Measurements from ENCODE around the gene GPX6. TPM values are rescaled to one million over a fixed set of nuclear protein-coding genes. Genes with fewer than 3 reads are reported as not detected.
A peak's percentile ranks its signal among the peaks of the same experiment; 100 is the strongest.

Gene GPX6
- total and polyA plus RNA-seq, 2 of the 13 experiments (the other 11 are each of a cell fraction or from before 2014, with no cell fraction given): not detected

DNA sequence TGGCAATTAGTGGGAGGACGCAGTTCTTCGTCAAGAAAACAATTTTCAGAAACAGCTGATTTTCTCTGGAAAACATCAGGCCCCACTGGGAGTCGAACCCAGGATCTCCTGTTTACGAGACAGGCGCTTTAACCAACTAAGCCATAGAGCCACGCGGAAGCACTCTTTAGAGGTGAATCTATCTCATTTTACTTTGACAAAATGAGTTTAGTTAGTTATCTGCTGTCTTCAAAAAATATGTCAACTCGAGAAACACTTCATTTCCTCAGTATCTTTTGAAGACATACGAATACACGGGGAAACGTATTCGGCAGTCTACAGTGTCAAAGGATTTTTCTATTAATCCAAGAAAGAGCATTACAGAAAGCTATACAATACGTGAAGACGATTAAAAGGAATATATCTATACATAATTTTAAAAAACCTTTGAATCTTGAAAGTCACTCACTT lies 26.7 kb downstream of the GPX6 start (continued):
- TF ChIP-seq, protein P1, sequence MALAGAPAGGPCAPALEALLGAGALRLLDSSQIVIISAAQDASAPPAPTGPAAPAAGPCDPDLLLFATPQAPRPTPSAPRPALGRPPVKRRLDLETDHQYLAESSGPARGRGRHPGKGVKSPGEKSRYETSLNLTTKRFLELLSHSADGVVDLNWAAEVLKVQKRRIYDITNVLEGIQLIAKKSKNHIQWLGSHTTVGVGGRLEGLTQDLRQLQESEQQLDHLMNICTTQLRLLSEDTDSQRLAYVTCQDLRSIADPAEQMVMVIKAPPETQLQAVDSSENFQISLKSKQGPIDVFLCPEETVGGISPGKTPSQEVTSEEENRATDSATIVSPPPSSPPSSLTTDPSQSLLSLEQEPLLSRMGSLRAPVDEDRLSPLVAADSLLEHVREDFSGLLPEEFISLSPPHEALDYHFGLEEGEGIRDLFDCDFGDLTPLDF (CRISPR knock-in tag; IDR thresholded peaks at IDR 0.05): peak; percentile 58; the same call in 1 of the 2 replicates
- TF ChIP-seq RXRA (CRISPR knock-in tag; IDR thresholded peaks at IDR 0.05) (no peak), ZNF180 (CRISPR knock-in tag; IDR thresholded peaks at IDR 0.05; ENCODE audit: borderline replicate concordance, low read depth) (no peak), ZNF30 (CRISPR knock-in tag; IDR thresholded peaks at IDR 0.05) (no peak), ZNF652 (CRISPR knock-in tag; IDR thresholded peaks at IDR 0.05; ENCODE audit: borderline replicate concordance, low read depth) (peak; percentile 42; the same call in 1 of the 2 replicates), KLF6 (CRISPR knock-in tag; IDR thresholded peaks at IDR 0.05) (no peak), ZKSCAN8 (CRISPR knock-in tag; IDR thresholded peaks at IDR 0.05; ENCODE audit: borderline replicate concordance) (0 out of 2 replicates have a peak, but pooled peaks have one; percentile 23), SAP130 (CRISPR knock-in tag; IDR thresholded peaks at IDR 0.05; ENCODE audit: low read depth) (peak; percentile 44; the same call in 1 of the 2 replicates), ZBTB8A (CRISPR knock-in tag; IDR thresholded peaks at IDR 0.05; ENCODE audit: borderline replicate concordance, low read depth) (no peak), GATAD1 (CRISPR knock-in tag; IDR thresholded peaks at IDR 0.05) (peak; percentile 27; the same call in 1 of the 2 replicates), ZNF713 (CRISPR knock-in tag; IDR thresholded peaks at IDR 0.05) (no peak), ZNF615 (CRISPR knock-in tag; IDR thresholded peaks at IDR 0.05; ENCODE audit: borderline replicate concordance) (no peak), AHR (CRISPR knock-in tag; IDR thresholded peaks at IDR 0.05) (no peak), TOPORS (CRISPR knock-in tag; IDR thresholded peaks at IDR 0.05) (peak; percentile 48; the same call in 1 of the 2 replicates), ZNF841 (CRISPR knock-in tag; IDR thresholded peaks at IDR 0.05; ENCODE audit: borderline replicate concordance) (no peak), NFYC (CRISPR knock-in tag; IDR thresholded peaks at IDR 0.05) (peak; percentile 27; the same call in 1 of the 2 replicates), RBM22 (optimal IDR thresholded peaks at IDR 0.05; ENCODE audit: low read length) (peak; percentile 41), ZNF350 (CRISPR knock-in tag; IDR thresholded peaks at IDR 0.05; ENCODE audit: borderline replicate concordance, low read depth) (no peak), MAF1 (CRISPR knock-in tag; IDR thresholded peaks at IDR 0.05; ENCODE audit: borderline replicate concordance) (0 out of 2 replicates have a peak, but pooled peaks have one; percentile 69), EZH2 (conservative IDR thresholded peaks at IDR 0.05; ENCODE audit: low read depth, low read length) (no peak)
- TF ChIP-seq, protein P2, sequence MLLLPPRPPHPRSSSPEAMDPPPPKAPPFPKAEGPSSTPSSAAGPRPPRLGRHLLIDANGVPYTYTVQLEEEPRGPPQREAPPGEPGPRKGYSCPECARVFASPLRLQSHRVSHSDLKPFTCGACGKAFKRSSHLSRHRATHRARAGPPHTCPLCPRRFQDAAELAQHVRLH (CRISPR knock-in tag; IDR thresholded peaks at IDR 0.05; ENCODE audit: borderline replicate concordance, low read depth): 0 out of 2 replicates have a peak, but pooled peaks have one; percentile 27
- TF ChIP-seq, protein P3, sequence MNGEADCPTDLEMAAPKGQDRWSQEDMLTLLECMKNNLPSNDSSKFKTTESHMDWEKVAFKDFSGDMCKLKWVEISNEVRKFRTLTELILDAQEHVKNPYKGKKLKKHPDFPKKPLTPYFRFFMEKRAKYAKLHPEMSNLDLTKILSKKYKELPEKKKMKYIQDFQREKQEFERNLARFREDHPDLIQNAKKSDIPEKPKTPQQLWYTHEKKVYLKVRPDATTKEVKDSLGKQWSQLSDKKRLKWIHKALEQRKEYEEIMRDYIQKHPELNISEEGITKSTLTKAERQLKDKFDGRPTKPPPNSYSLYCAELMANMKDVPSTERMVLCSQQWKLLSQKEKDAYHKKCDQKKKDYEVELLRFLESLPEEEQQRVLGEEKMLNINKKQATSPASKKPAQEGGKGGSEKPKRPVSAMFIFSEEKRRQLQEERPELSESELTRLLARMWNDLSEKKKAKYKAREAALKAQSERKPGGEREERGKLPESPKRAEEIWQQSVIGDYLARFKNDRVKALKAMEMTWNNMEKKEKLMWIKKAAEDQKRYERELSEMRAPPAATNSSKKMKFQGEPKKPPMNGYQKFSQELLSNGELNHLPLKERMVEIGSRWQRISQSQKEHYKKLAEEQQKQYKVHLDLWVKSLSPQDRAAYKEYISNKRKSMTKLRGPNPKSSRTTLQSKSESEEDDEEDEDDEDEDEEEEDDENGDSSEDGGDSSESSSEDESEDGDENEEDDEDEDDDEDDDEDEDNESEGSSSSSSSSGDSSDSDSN (CRISPR knock-in tag; IDR thresholded peaks at IDR 0.05): no peak
- TF ChIP-seq, protein P4, sequence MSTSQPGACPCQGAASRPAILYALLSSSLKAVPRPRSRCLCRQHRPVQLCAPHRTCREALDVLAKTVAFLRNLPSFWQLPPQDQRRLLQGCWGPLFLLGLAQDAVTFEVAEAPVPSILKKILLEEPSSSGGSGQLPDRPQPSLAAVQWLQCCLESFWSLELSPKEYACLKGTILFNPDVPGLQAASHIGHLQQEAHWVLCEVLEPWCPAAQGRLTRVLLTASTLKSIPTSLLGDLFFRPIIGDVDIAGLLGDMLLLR (CRISPR knock-in tag; IDR thresholded peaks at IDR 0.05): no peak
- TF ChIP-seq, protein P5, sequence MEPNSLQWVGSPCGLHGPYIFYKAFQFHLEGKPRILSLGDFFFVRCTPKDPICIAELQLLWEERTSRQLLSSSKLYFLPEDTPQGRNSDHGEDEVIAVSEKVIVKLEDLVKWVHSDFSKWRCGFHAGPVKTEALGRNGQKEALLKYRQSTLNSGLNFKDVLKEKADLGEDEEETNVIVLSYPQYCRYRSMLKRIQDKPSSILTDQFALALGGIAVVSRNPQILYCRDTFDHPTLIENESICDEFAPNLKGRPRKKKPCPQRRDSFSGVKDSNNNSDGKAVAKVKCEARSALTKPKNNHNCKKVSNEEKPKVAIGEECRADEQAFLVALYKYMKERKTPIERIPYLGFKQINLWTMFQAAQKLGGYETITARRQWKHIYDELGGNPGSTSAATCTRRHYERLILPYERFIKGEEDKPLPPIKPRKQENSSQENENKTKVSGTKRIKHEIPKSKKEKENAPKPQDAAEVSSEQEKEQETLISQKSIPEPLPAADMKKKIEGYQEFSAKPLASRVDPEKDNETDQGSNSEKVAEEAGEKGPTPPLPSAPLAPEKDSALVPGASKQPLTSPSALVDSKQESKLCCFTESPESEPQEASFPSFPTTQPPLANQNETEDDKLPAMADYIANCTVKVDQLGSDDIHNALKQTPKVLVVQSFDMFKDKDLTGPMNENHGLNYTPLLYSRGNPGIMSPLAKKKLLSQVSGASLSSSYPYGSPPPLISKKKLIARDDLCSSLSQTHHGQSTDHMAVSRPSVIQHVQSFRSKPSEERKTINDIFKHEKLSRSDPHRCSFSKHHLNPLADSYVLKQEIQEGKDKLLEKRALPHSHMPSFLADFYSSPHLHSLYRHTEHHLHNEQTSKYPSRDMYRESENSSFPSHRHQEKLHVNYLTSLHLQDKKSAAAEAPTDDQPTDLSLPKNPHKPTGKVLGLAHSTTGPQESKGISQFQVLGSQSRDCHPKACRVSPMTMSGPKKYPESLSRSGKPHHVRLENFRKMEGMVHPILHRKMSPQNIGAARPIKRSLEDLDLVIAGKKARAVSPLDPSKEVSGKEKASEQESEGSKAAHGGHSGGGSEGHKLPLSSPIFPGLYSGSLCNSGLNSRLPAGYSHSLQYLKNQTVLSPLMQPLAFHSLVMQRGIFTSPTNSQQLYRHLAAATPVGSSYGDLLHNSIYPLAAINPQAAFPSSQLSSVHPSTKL (CRISPR knock-in tag; IDR thresholded peaks at IDR 0.05): peak; percentile 65
